Gastroesophageal sphincter (tissue), 4 donors: ENCODE results near the gene PAPPA. TPM values are rescaled to one million over a fixed set of nuclear protein-coding genes. Genes with fewer than 3 reads are reported as not detected.

Experiments
- ATAC-seq: fragments of 150-250 bp; one replicate; pipeline ENCODE4 v1.9.1; 2016; ENCODE audit warnings: mild to moderate bottlenecking, moderate library complexity
- H3K27ac ChIP-seq, 4 donors: fragments of 200-600 bp; sonication (generic) in 3 of 4; 1 replicate in 3 of 4; 2 replicates in 1 of 4; pipeline ENCODE4 v1.5.1; 2016 to 2019
- H3K27me3 ChIP-seq: fragments of 200-600 bp; sonication (generic); one replicate; pipeline ENCODE4 v1.5.1; 2019
- H3K36me3 ChIP-seq, 2 donors: fragments of 200-600 bp; sonication (generic); one replicate each; pipeline ENCODE4 v1.5.1; 2019; ENCODE audit warnings: control low read depth in 1 of 2
- H3K4me1 ChIP-seq, 3 donors: fragments of 200-600 bp; sonication (generic); 1 replicate in 2 of 3; 2 replicates in 1 of 3; pipeline ENCODE4 v1.5.1; 2016 to 2019; ENCODE audit warnings: control low read depth in 2 of 3
- H3K4me3 ChIP-seq, 2 donors: fragments of 200-600 bp; sonication (generic); one replicate each; pipeline ENCODE4 v1.5.1; 2019; ENCODE audit warnings: mild to moderate bottlenecking in 1 of 2, moderate library complexity in 1 of 2
- H3K9me3 ChIP-seq, 3 donors: fragments of 200-600 bp; sonication (generic); one replicate each; pipeline ENCODE4 v1.5.1; 2017 to 2019; ENCODE audit warnings: control low read depth in 2 of 3
- EP300 ChIP-seq: sonication (generic); formaldehyde crosslinking; IDR thresholded peaks from one replicate; pipeline ENCODE4 v1.6.1; 2017; ENCODE audit warnings: antibody characterized with exemption, mild to moderate bottlenecking
- POLR2A ChIP-seq, 2 donors: fragments of 450-650 bp; IDR thresholded peaks; one replicate each; pipeline ENCODE4 v1.6.1; 2017; ENCODE audit warnings: antibody characterized with exemption in 2 of 2, mild to moderate bottlenecking in 2 of 2, moderate library complexity in 1 of 2
- POLR2AphosphoS5 ChIP-seq: sonication (generic); formaldehyde crosslinking; IDR thresholded peaks from one replicate; pipeline ENCODE4 v1.6.1; 2017; ENCODE audit warnings: antibody characterized with exemption
- WGBS, 2 donors: methylation state at CpG; one replicate each; pipeline ENCODE4 v1.1.5; 2018; ENCODE audit warnings: low coverage in 1 of 2; 5-methylcytosine and 5-hydroxymethylcytosine counted together
- total RNA-seq, 4 donors: library from RNA; depleted of rRNA; stranded (reverse); fragments of >200 nt; gene quantifications; one replicate each; pipeline ENCODE4 v1.1.0, GENCODE V29; 2016
- TF ChIP-seq, protein P1 (sequence below), 4 experiments: fragments of 200-600 bp in 2 of 4; fragments of 450-650 bp in 2 of 4; sonication (generic) in 1 of 4; IDR thresholded peaks; one replicate each; pipeline ENCODE4 v1.5.1; 2017 to 2019; ENCODE audit warnings: antibody characterized with exemption in 4 of 4, mild to moderate bottlenecking in 2 of 4, moderate library complexity in 2 of 4

Gene PAPPA
- total RNA-seq, 4 donors from 2014 or later = 1.9 to 5.7 (median 3.2) TPM

DNA sequence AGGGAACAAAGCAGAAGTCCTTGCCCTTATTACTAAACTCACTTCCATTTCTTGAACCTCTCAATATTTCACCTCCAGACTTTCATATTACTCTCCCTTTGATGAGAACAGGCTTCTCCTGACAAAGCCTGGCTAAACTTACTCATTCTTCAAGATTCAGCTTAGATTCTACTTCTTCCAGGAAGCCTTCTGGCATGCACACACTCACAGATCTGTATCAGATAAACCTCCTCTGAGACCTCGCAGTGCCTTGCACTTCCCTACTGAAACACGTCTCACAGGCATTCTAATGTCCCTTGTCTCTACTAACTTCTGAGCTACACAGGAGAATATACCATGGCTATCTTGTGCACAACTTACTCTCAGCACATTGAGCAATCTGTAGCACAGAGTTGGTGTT, 16.6 kb upstream of the PAPPA start:
- no peaks in the 10 kb centered on the region for H3K27me3 ChIP-seq
- H3K4me3 ChIP-seq = no peak overlapping the region
- no peaks in the 10 kb centered on the region for H3K36me3 ChIP-seq
- TF ChIP-seq POLR2A (IDR thresholded peaks at IDR 0.05) (no peak), POLR2AphosphoS5 (no peak), EP300 (no peak)
- TF ChIP-seq, protein P1, sequence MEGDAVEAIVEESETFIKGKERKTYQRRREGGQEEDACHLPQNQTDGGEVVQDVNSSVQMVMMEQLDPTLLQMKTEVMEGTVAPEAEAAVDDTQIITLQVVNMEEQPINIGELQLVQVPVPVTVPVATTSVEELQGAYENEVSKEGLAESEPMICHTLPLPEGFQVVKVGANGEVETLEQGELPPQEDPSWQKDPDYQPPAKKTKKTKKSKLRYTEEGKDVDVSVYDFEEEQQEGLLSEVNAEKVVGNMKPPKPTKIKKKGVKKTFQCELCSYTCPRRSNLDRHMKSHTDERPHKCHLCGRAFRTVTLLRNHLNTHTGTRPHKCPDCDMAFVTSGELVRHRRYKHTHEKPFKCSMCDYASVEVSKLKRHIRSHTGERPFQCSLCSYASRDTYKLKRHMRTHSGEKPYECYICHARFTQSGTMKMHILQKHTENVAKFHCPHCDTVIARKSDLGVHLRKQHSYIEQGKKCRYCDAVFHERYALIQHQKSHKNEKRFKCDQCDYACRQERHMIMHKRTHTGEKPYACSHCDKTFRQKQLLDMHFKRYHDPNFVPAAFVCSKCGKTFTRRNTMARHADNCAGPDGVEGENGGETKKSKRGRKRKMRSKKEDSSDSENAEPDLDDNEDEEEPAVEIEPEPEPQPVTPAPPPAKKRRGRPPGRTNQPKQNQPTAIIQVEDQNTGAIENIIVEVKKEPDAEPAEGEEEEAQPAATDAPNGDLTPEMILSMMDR (IDR thresholded peaks at IDR 0.05) = no peak
- no peak overlapping the region for H3K27ac ChIP-seq
- no peaks in the 10 kb centered on the region for H3K9me3 ChIP-seq
- 90 to 94% methylated on average over 2 of the region's 2 CpGs for WGBS, 2 donors
- H3K4me1 ChIP-seq = no peaks in the 10 kb centered on the region
- ATAC-seq = no peak

DNA sequence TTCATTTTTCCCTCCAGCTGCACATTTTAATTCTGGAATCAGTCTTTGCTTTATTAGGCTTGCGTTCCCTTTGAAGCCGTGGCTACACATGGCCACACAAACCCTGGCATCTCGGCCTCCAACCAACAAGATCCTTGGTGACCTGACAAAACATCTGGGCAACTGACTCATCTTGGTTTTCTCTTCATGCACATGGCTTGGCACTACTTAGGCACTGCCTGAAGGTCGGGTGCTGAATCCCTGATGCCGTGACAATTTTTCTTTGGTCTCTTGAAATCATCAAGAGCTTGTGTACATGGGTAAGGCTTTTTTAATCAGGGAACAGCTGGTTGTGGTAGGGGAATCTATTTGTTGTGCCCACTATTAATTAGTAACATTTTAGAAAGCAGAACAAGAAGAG, 16.0 kb upstream of the PAPPA start:
- WGBS, 2 donors = 92% methylated on average over 4 of the region's 5 CpGs; no CpG with 5 or more reads in 1 of the 2 donors
- TF ChIP-seq POLR2AphosphoS5 (no peak), POLR2A (IDR thresholded peaks at IDR 0.05) (no peak), EP300 (no peak)
- TF ChIP-seq, protein P1 (IDR thresholded peaks at IDR 0.05) = no peak
- Histone ChIP-seq H3K4me3 (no peak overlapping the region), H3K27ac (no peak overlapping the region), H3K4me1 (no peaks in the 10 kb centered on the region), H3K27me3 (no peaks in the 10 kb centered on the region), H3K9me3 (no peaks in the 10 kb centered on the region), H3K36me3 (no peaks in the 10 kb centered on the region)
- ATAC-seq = no peak

DNA sequence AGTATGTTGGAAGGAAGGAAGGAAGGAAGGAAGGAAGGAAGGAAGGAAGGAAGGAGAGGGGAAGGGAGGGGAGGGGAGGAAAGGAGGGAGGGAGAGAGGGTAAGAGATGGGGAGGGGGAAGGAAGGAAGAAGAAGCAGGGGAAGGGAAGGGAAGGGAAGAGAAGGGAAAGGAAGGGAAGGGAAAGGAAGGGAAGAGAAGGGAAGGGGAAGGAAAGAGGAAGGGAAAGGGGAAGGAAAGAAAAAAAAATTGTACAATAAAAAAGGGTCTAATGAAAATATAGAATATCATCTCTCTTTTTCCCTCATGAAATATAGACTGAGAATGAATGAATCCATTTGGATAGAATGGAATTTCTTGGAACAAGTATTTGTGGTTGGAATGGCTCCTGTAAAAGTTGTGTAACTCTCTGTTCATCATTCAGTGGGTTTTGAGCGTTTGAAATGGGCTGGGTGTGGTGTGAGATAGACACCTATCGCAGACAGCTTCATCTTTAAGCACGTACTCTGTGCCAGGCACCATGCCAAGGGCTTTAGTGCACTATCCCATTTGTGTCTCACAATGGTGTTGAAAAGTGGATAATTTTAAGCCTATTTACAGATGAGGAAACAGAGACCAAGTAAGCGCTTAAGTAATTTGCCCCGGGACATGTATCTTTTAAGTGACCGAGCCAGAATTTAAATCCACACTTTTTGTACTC, 11.6 kb upstream of the PAPPA start:
- Histone ChIP-seq H3K27ac (no peak overlapping the region), H3K4me3 (no peak overlapping the region), H3K27me3 (peaks cover 9% of the 10 kb centered on the region), H3K9me3 (no peaks in the 10 kb centered on the region), H3K36me3 (no peaks in the 10 kb centered on the region), H3K4me1 (no peaks in the 10 kb centered on the region)
- TF ChIP-seq, protein P1 (IDR thresholded peaks at IDR 0.05) = no peak
- TF ChIP-seq POLR2A (IDR thresholded peaks at IDR 0.05) = no peak
- TF ChIP-seq EP300 = no peak
- TF ChIP-seq POLR2AphosphoS5 = no peak
- ATAC-seq = no peak
- 58 to 79% methylated on average over 6 of the region's 6 CpGs for WGBS, 2 donors

DNA sequence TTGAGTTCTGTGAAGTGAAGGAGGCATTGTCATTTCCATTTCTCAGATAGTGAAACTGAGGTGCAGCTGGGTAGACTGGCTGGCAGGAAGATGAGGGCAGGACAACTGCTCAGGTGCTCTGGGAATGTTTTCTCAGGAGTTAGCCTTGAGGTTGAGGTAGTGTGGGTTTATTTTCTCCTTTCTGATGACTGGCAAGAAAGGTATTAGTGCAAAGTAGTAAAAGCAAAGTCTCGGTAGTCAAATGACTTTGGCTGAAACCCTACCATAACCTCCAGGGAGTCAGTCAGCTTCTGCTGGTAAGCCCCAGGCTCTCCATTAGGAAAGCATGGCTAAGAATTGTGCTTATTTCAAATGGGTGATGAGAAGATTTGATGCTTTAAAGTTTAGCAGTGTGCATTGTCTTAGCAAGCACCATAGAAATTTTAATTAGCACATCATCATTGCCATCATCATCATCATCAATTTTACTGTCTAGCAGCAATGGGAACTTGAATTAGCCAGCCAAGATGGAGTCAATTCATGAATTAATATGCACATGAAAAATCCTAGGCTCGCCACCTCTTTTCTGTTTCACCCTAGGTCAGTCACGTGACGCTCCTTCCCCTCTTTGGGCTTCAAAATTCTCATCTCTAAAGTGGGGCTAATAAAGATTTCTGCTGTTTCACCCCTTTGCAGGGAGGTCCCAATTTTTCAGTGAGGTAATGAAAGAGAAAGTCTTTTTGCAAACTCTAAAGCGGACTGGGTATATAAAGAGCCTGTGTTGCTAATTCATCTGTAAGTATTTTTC, 10.7 kb upstream of the PAPPA start:
- Histone ChIP-seq H3K9me3 (no peaks in the 10 kb centered on the region), H3K36me3 (no peaks in the 10 kb centered on the region), H3K4me1 (no peaks in the 10 kb centered on the region), H3K4me3 (no peak overlapping the region), H3K27me3 (peaks cover 15% of the 10 kb centered on the region), H3K27ac (no peak overlapping the region)
- 83 to 94% methylated on average over 4 to 5 of the region's 5 CpGs for WGBS, 2 donors
- TF ChIP-seq EP300 (no peak), POLR2A (IDR thresholded peaks at IDR 0.05) (no peak), POLR2AphosphoS5 (no peak)
- TF ChIP-seq, protein P1 (IDR thresholded peaks at IDR 0.05) = no peak
- no peak for ATAC-seq
